Muscle of back (tissue), 13 donors: Measurements from ENCODE around the gene PXN. TPM values are rescaled to one million over a fixed set of nuclear protein-coding genes. Genes with fewer than 3 reads are reported as not detected.

Experiments
- DNase-seq, 3 donors: peaks; one replicate each; pipeline versions ENCODE4 v3.0.0 to v3.0.0-alpha.2; 2013
- long read RNA-seq, 9 donors: transcript quantifications; one replicate each; lab custom pipeline, GENCODE V29; 2026
- polyA plus RNA-seq, 10 donors: library from polyadenylated mRNA; unstranded; fragments of 120-200 nt; gene quantifications; one replicate each; pipeline ENCODE4 v1.2.1, GENCODE V29; 2013; ENCODE audit not compliant: insufficient read length in 10 of 10

PXN gene
- polyA plus RNA-seq: 100 to 1,000 TPM in 9 of 10 donors, 10 to 100 TPM in 1; 88.7 to 164 (median 134) TPM
- long read RNA-seq, donor 1, transcript PXN-204 (11 exons, 3,683 nt): major isoform, 10 of 49 reads
- long read RNA-seq, donor 1, partial matches to known transcripts: 36 of 49 reads
- long read RNA-seq, donor 1, other reads (novel, unspliced or antisense): 0 of 49 reads
- long read RNA-seq, donor 2, full-length matches to known transcripts: 14 of 41 reads
- long read RNA-seq, donor 2, partial matches to known transcripts: 27 of 41 reads
- long read RNA-seq, donor 2, other reads (novel, unspliced or antisense): 0 of 41 reads
- long read RNA-seq, donor 3: 0 reads
- long read RNA-seq, donor 4, full-length matches to known transcripts: 6 of 29 reads
- long read RNA-seq, donor 4, partial matches to known transcripts: 23 of 29 reads
- long read RNA-seq, donor 4, other reads (novel, unspliced or antisense): 0 of 29 reads
- long read RNA-seq, donor 5, transcript PXN-204 (11 exons, 3,683 nt): major isoform, 8 of 74 reads
- long read RNA-seq, donor 5, partial matches to known transcripts: 60 of 74 reads
- long read RNA-seq, donor 5, other reads (novel, unspliced or antisense): 0 of 74 reads
- long read RNA-seq, donor 6, partial matches to known transcripts: 33 of 42 reads
- long read RNA-seq, donor 6, other reads (novel, unspliced or antisense): 0 of 42 reads
- long read RNA-seq, donor 7, full-length matches to known transcripts: 5 of 55 reads
- long read RNA-seq, donor 7, partial matches to known transcripts: 50 of 55 reads
- long read RNA-seq, donor 7, other reads (novel, unspliced or antisense): 0 of 55 reads
- long read RNA-seq, donor 8, partial matches to known transcripts: 7 of 11 reads
- long read RNA-seq, donor 8, other reads (novel, unspliced or antisense): 0 of 11 reads
- long read RNA-seq, donor 9, partial matches to known transcripts: 0 of 3 reads
- long read RNA-seq, donor 9, other reads (novel, unspliced or antisense): 0 of 3 reads

GRCh38 chr12:120265473-120266179, at the start of gene PXN:
Gene PXN, minus strand, starts transcription at chr12:120265730. Its CDS starts 101 bp downstream, at chr12:120265629.
- DNase-seq: peak; percentile 83 to 91 (median 89)

GRCh38 chr12:120314220-120314619, 48.7 kb upstream of the PXN start:
- DNase-seq: no peak

- DNase-seq: peak; percentile 94 to 97 (median 95)
These were observed 36.7 kb upstream of the PXN start, which contains the start of gene SIRT4 for GRCh38 chr12:120301962-120302815. Gene SIRT4, plus strand, starts transcription at chr12:120302321. Its CDS starts 1,241 bp downstream, at chr12:120303562.

GRCh38 chr12:120292661-120293531, 27.4 kb upstream of the PXN start, which contains the start of gene RNU4-1:
Gene RNU4-1, minus strand, starts transcription at chr12:120293237.
- peak; percentile 89 to 95 (median 94) for DNase-seq

GRCh38 chr12:120292411-120292660, 26.8 kb upstream of the PXN start:
- DNase-seq: no peak

GRCh38 chr12:120290609-120291305, 25.2 kb upstream of the PXN start:
- DNase-seq: peak in 1 of 3 donors; percentile 39

GRCh38 chr12:120287491-120287890, 22.0 kb upstream of the PXN start:
- no peak for DNase-seq

- DNase-seq: no peak
These were observed 21.4 kb upstream of the PXN start for GRCh38 chr12:120286768-120287490.

- DNase-seq: no peak
These were observed 18.9 kb upstream of the PXN start for GRCh38 chr12:120284381-120284780.

- no peak for DNase-seq
These were observed 17.8 kb upstream of the PXN start for GRCh38 chr12:120283318-120283717.

- DNase-seq: no peak
These were observed 12.9 kb upstream of the PXN start for GRCh38 chr12:120278137-120279069.

- no peak for DNase-seq
These were observed 11.2 kb upstream of the PXN start for GRCh38 chr12:120276734-120277133.

GRCh38 chr12:120267736-120268135, 2.2 kb upstream of the PXN start:
- DNase-seq: no peak

GRCh38 chr12:120266180-120266870, 795 bp upstream of the PXN start:
- DNase-seq: no peak

- DNase-seq: no peak
These were observed 542 bp downstream of the PXN start for GRCh38 chr12:120264904-120265472.
